C4-2B (cell line): Measurements from ENCODE around the gene CGB7.

ENCODE experiments used
- H3K27ac ChIP-seq: fragments of 450-650 bp; 2 replicates; pipeline ENCODE4 v1.5.1; 2017
- CTCF ChIP-seq: fragments of 450-650 bp; conservative IDR thresholded peaks from 2 replicates; pipeline ENCODE4 v1.5.1; 2017; ENCODE audit warnings: mild to moderate bottlenecking
- ZFX ChIP-seq: fragments of 450-650 bp; IDR thresholded peaks from 2 replicates; pipeline ENCODE4 v1.6.1; 2017

The CGB7 gene

GRCh38 chr19:49014123-49014869 is 43.3 kb downstream of the CGB7 start:
- no peak for TF ChIP-seq ZFX
- H3K27ac ChIP-seq = no peak overlapping the region

- H3K27ac ChIP-seq = no peak overlapping the region
- TF ChIP-seq CTCF (no peak), ZFX (no peak)
These were observed 46.4 kb downstream of the CGB7 start for GRCh38 chr19:49011194-49011593.

GRCh38 chr19:49010453-49010852 is 47.1 kb downstream of the CGB7 start:
- TF ChIP-seq ZFX = no peak
- TF ChIP-seq CTCF = no peak

GRCh38 chr19:49009828-49010227 is 47.7 kb downstream of the CGB7 start:
- no peak overlapping the region for H3K27ac ChIP-seq
- TF ChIP-seq ZFX = no peak
- TF ChIP-seq CTCF = no peak

More at GRCh38 chr19:49010453-49010852, 47.1 kb downstream of the CGB7 start:
- no peak overlapping the region for H3K27ac ChIP-seq

- TF ChIP-seq CTCF = no peak
- no peak for TF ChIP-seq ZFX
- no peak overlapping the region for H3K27ac ChIP-seq
These were observed 50.6 kb downstream of the CGB7 start for GRCh38 chr19:49006905-49007304.

- no peak overlapping the region for H3K27ac ChIP-seq
- TF ChIP-seq ZFX = no peak
- no peak for TF ChIP-seq CTCF
These were observed 52.5 kb downstream of the CGB7 start for GRCh38 chr19:49004964-49005614.
